CD14-positive monocyte (primary cell): Measurements from ENCODE around the gene CHRNB1. TPM values are rescaled to one million over a fixed set of nuclear protein-coding genes. Genes with fewer than 3 reads are reported as not detected.
A peak's percentile ranks its signal among the peaks of the same experiment; 100 is the strongest.

ENCODE experiments used
- DNase-seq, 3 donors: peaks; one replicate each; pipeline ENCODE4 v3.0.0-alpha.2; 2011 to 2022
- H2AFZ ChIP-seq: 2 replicates; pipeline ENCODE4 v1.6.0; 2012; ENCODE audit warnings: mild to moderate bottlenecking, low read depth, low read length, inconsistent platforms; ENCODE audit not compliant: insufficient read depth, poor library complexity, severe bottlenecking
- H3K27ac ChIP-seq, 2 donors: 1 replicate in 1 of 2; 2 replicates in 1 of 2; pipeline ENCODE4 v1.5.1; 2012 to 2013; ENCODE audit warnings: low read length in 2 of 2, control low read depth in 1 of 2, inconsistent platforms in 1 of 2, low read depth in 1 of 2, mild to moderate bottlenecking in 1 of 2
- H3K27me3 ChIP-seq, 2 donors: one replicate each; pipeline versions ENCODE4 v1.6.0 to v1.6.1; 2011 to 2013; ENCODE audit warnings: low read length in 2 of 2; ENCODE audit not compliant: control insufficient read depth in 2 of 2, insufficient read depth in 2 of 2
- H3K36me3 ChIP-seq, 2 donors: replicated peaks in 1 of 2; 1 replicate in 1 of 2; 2 replicates in 1 of 2; pipeline versions ENCODE4 v1.5.1 to v1.6.1; 2012 to 2013; ENCODE audit warnings: low read length in 2 of 2, control low read depth in 1 of 2, inconsistent platforms in 1 of 2, mild to moderate bottlenecking in 1 of 2; ENCODE audit not compliant: insufficient read depth in 2 of 2, control insufficient read depth in 1 of 2
- H3K4me1 ChIP-seq, 2 donors: 1 replicate in 1 of 2; 2 replicates in 1 of 2; pipeline versions ENCODE4 v1.5.1 to v1.6.1; 2012 to 2013; ENCODE audit warnings: low read length in 2 of 2, control low read depth in 1 of 2, inconsistent platforms in 1 of 2, mild to moderate bottlenecking in 1 of 2, moderate library complexity in 1 of 2; ENCODE audit not compliant: insufficient read depth in 2 of 2, control insufficient read depth in 1 of 2
- H3K4me2 ChIP-seq: replicated peaks from 2 replicates; pipeline ENCODE3; 2012; ENCODE audit warnings: low read length, moderate library complexity, mild to moderate bottlenecking; ENCODE audit not compliant: poor library complexity, severe bottlenecking; ENCODE audit errors: extremely low read depth
- H3K4me3 ChIP-seq, 3 experiments: fragments of 200-600 bp in 1 of 3; sonication (generic) in 1 of 3; replicated peaks in 1 of 3; 1 replicate in 2 of 3; 2 replicates in 1 of 3; pipeline ENCODE4 v1.5.1; 2011 to 2013; ENCODE audit warnings: low read length in 3 of 3, mild to moderate bottlenecking in 3 of 3, control low read depth in 2 of 3, low read depth in 2 of 3, inconsistent platforms in 1 of 3, moderate library complexity in 1 of 3
- H3K79me2 ChIP-seq: 2 replicates; pipeline ENCODE4 v1.6.0; 2012; ENCODE audit warnings: mild to moderate bottlenecking, control low read depth, inconsistent platforms, low read length, moderate library complexity; ENCODE audit not compliant: insufficient read depth
- H3K9ac ChIP-seq: 2 replicates; pipeline ENCODE4 v1.6.0; 2017; ENCODE audit warnings: low read length, mild to moderate bottlenecking; ENCODE audit not compliant: insufficient read depth, poor library complexity, severe bottlenecking
- H3K9me3 ChIP-seq, 2 donors: replicated peaks in 1 of 2; 1 replicate in 1 of 2; 2 replicates in 1 of 2; pipeline versions ENCODE4 v1.5.1 to v1.6.1; 2012 to 2013; ENCODE audit warnings: low read length in 2 of 2, control low read depth in 1 of 2; ENCODE audit not compliant: control insufficient read depth in 1 of 2, insufficient read depth in 1 of 2
- H4K20me1 ChIP-seq: 2 replicates; pipeline ENCODE4 v1.6.0; 2012; ENCODE audit warnings: mild to moderate bottlenecking, low read length, control low read depth, moderate library complexity; ENCODE audit not compliant: insufficient read depth
- H3K27ac Mint-ChIP-seq, 7 donors: one replicate each; pipeline ENCODE4 v1.8.0; 2020; ENCODE audit warnings: mild to moderate bottlenecking in 7 of 7, mixed read lengths in 7 of 7, moderate library complexity in 6 of 7, inconsistent platforms in 2 of 7
- H3K27me3 Mint-ChIP-seq, 3 donors: one replicate each; pipeline ENCODE4 v1.8.0; 2021 to 2022; ENCODE audit warnings: low read depth in 3 of 3, mild to moderate bottlenecking in 3 of 3, mixed read lengths in 3 of 3, moderate library complexity in 3 of 3, inconsistent platforms in 1 of 3
- H3K36me3 Mint-ChIP-seq, 2 donors: one replicate each; pipeline ENCODE4 v1.8.0; 2020; ENCODE audit warnings: mixed read lengths in 2 of 2, inconsistent platforms in 1 of 2, mild to moderate bottlenecking in 1 of 2
- H3K4me1 Mint-ChIP-seq: one replicate; pipeline ENCODE4 v1.8.0; 2020; ENCODE audit warnings: mild to moderate bottlenecking, mixed read lengths
- H3K4me3 Mint-ChIP-seq, 2 donors: one replicate each; pipeline ENCODE4 v1.8.0; 2020; ENCODE audit warnings: mild to moderate bottlenecking in 2 of 2, mixed read lengths in 2 of 2, moderate library complexity in 1 of 2
- H3K9me3 Mint-ChIP-seq, 7 donors: one replicate each; pipeline ENCODE4 v1.8.0; 2020 to 2022; ENCODE audit warnings: mixed read lengths in 7 of 7, mild to moderate bottlenecking in 6 of 7, moderate library complexity in 6 of 7, inconsistent platforms in 2 of 7
- CTCF ChIP-seq: fragments of 200-600 bp; IDR thresholded peaks from one replicate; pipeline ENCODE4 v1.8.0; 2022; ENCODE audit warnings: antibody characterized with exemption, mild to moderate bottlenecking
- WGBS: methylation state at CpG from one replicate; pipeline ENCODE4 v1.1.5; 2013; ENCODE audit warnings: missing lambda C conversion rate; ENCODE audit not compliant: insufficient coverage; 5-methylcytosine and 5-hydroxymethylcytosine counted together
- intact Hi-C, 2 donors: fragments of 100-400 bp; cut with micrococcal nuclease; formaldehyde crosslinking; loops; one replicate each; pipeline versions ENCODE4 v1.15.0 to v1.15.1; 2023
- polyA plus RNA-seq, 3 donors: library from polyadenylated mRNA; depleted of rRNA in 1 of 3; unstranded in 2 of 3; stranded (reverse) in 1 of 3; fragments of 300-500 nt in 2 of 3; fragments of >200 nt in 1 of 3; fragmentation: Illumina TruSeq in 2 of 3; gene quantifications; 1 replicate in 2 of 3; 2 replicates in 1 of 3; pipeline ENCODE4 v1.2.3, GENCODE V29; 2012 to 2021

Gene CHRNB1
- polyA plus RNA-seq, 3 donors: 9.3 to 15.7 (median 14.7) TPM

- Mint-ChIP-seq H3K27ac (peak overlapping the region; percentile 58 to 92 (median 75)), H3K27me3 (peaks cover 0 to 3% (median 1%) of the 10 kb centered on the region in 3 donors), H3K9me3 (peaks cover 0 to 2% (median 0%) of the 10 kb centered on the region in 7 donors), H3K36me3 (peaks cover 5 to 7% of the 10 kb centered on the region in 2 donors), H3K4me1 (peaks cover 58% of the 10 kb centered on the region), H3K4me3 (peak overlapping the region; percentile 34 to 63)
- Histone ChIP-seq H3K9me3 (no peaks in the 10 kb centered on the region), H3K27me3 (no peaks in the 10 kb centered on the region), H3K36me3 (no peaks in the 10 kb centered on the region), H3K79me2 (peaks cover 72% of the 10 kb centered on the region), H3K27ac (peak overlapping the region; percentile 34 to 83), H3K4me3 (no peak overlapping the region), H3K4me1 (peaks cover 52 to 63% of the 10 kb centered on the region in 2 donors), H3K4me2 (peak overlapping the region; percentile 37), H2AFZ (peak overlapping the region; percentile 50), H3K9ac (no peak overlapping the region), H4K20me1 (peaks cover 5% of the 10 kb centered on the region)
- intact Hi-C loops: no loop called here
- TF ChIP-seq CTCF: no peak
- 49% methylated on average over 15 of the region's 15 CpGs for WGBS
- DNase-seq: peak; percentile 79 to 87 (median 85)
Observed at GRCh38 chr17:7475764-7476422, 31.0 kb downstream of the CHRNB1 start.

- Mint-ChIP-seq H3K4me1 (peaks cover 63% of the 10 kb centered on the region), H3K27me3 (peaks cover 0 to 3% (median 1%) of the 10 kb centered on the region in 3 donors), H3K9me3 (peaks cover 0 to 2% (median 0%) of the 10 kb centered on the region in 7 donors), H3K4me3 (peak overlapping the region; percentile 2 to 31), H3K27ac (peak overlapping the region; percentile 58 to 92 (median 76)), H3K36me3 (peaks cover 5 to 7% of the 10 kb centered on the region in 2 donors)
- intact Hi-C loops: no loop called here
- no peak overlapping the region for H3K4me3 ChIP-seq
- peaks cover 5% of the 10 kb centered on the region for H4K20me1 ChIP-seq
- 59% methylated on average over 3 of the region's 3 CpGs for WGBS
- H3K27me3 ChIP-seq: no peaks in the 10 kb centered on the region
- H2AFZ ChIP-seq: no peak overlapping the region
- no peaks in the 10 kb centered on the region for H3K36me3 ChIP-seq
- no peak overlapping the region for H3K9ac ChIP-seq
- peaks cover 52 to 63% of the 10 kb centered on the region in 2 donors for H3K4me1 ChIP-seq
- H3K79me2 ChIP-seq: peaks cover 70% of the 10 kb centered on the region
- DNase-seq: peak in 1 of 3 donors; percentile 28
- TF ChIP-seq CTCF: no peak
- peak overlapping the region in 1 of 2 donors; percentile 83 for H3K27ac ChIP-seq
- peak overlapping the region; percentile 37 for H3K4me2 ChIP-seq
- H3K9me3 ChIP-seq: no peaks in the 10 kb centered on the region
Observed at GRCh38 chr17:7476494-7476893, 31.6 kb downstream of the CHRNB1 start.
